K562 (cell line): ENCODE data around the gene ABCC11. TPM values are rescaled to one million over a fixed set of nuclear protein-coding genes. Genes with fewer than 3 reads are reported as not detected.

Experiments used
- ASH1L ChIP-seq: fragments of 450-650 bp; IDR thresholded peaks from 2 replicates; pipeline ENCODE4 v1.6.1; 2018; ENCODE audit warnings: borderline replicate concordance, mild to moderate bottlenecking, low read depth; ENCODE audit not compliant: partially characterized antibody
- BRD4 ChIP-seq: fragments of 200-600 bp; sonication (generic); IDR thresholded peaks from 2 replicates; pipeline ENCODE4 v1.6.1; 2017; ENCODE audit warnings: inconsistent platforms
- CEBPG ChIP-seq, 3 experiments: fragments of 200-800 bp in 1 of 3; sonication (Bioruptor generic) in 1 of 3; sonication (generic) in 1 of 3; formaldehyde crosslinking in 1 of 3; IDR thresholded peaks in 2 of 3; conservative IDR thresholded peaks in 1 of 3; 2 replicates each; pipeline versions ENCODE4 v1.6.1 to v1.8.0; 2016 to 2022; ENCODE audit warnings: missing compliant biosample characterization in 2 of 3, missing genetic modification characterization in 2 of 3, mild to moderate bottlenecking in 1 of 3, missing genetic modification reagents in 1 of 3
- EHMT2 ChIP-seq: fragments of 450-650 bp; IDR thresholded peaks from 2 replicates; pipeline ENCODE4 v1.6.1; 2018; ENCODE audit warnings: antibody characterized with exemption
- ESRRA ChIP-seq: fragments of 450-650 bp; IDR thresholded peaks from 2 replicates; pipeline ENCODE4 v1.6.1; 2014; ENCODE audit warnings: low read depth, mild to moderate bottlenecking, moderate library complexity, borderline replicate concordance
- GTF2F1 ChIP-seq: IDR thresholded peaks from 2 replicates; pipeline ENCODE4 v1.6.1; 2011; ENCODE audit warnings: low read depth, low read length, improper control_type of control experiment
- HNRNPH1 ChIP-seq: fragments of 200-400 bp; formaldehyde crosslinking; optimal IDR thresholded peaks from 2 replicates; pipeline ENCODE3; 2017; ENCODE audit warnings: low read depth, mild to moderate bottlenecking, low read length, moderate library complexity
- HNRNPL ChIP-seq: fragments of 200-400 bp; formaldehyde crosslinking; IDR thresholded peaks from 2 replicates; pipeline ENCODE4 v1.6.1; 2017; ENCODE audit warnings: low read depth, mild to moderate bottlenecking, low read length
- HNRNPLL ChIP-seq: fragments of 200-400 bp; formaldehyde crosslinking; IDR thresholded peaks from 2 replicates; pipeline ENCODE4 v1.6.1; 2017; ENCODE audit warnings: low read length, low read depth, mild to moderate bottlenecking; ENCODE audit not compliant: poor library complexity, severe bottlenecking
- PKNOX1 ChIP-seq: fragments of 450-650 bp; IDR thresholded peaks from 2 replicates; pipeline ENCODE4 v1.6.1; 2016
- SNRNP70 ChIP-seq: fragments of 200-400 bp; formaldehyde crosslinking; optimal IDR thresholded peaks from 2 replicates; pipeline ENCODE3; 2017; ENCODE audit warnings: low read depth, low read length
- SRSF9 ChIP-seq: fragments of 200-400 bp; formaldehyde crosslinking; IDR thresholded peaks from 2 replicates; pipeline ENCODE4 v1.6.1; 2017; ENCODE audit warnings: low read depth, low read length, borderline replicate concordance
- TAF9B ChIP-seq: fragments of 450-650 bp; IDR thresholded peaks from 2 replicates; pipeline ENCODE4 v1.6.1; 2018; ENCODE audit warnings: mild to moderate bottlenecking; ENCODE audit not compliant: partially characterized antibody
- TRIM25 ChIP-seq: fragments of 450-650 bp; IDR thresholded peaks from 2 replicates; pipeline ENCODE4 v1.7.0; 2016; ENCODE audit warnings: borderline replicate concordance
- ZBTB8A ChIP-seq: fragments of 450-650 bp; IDR thresholded peaks from 2 replicates; pipeline ENCODE4 v1.6.1; 2018; ENCODE audit warnings: mild to moderate bottlenecking, moderate library complexity; ENCODE audit not compliant: partially characterized antibody
- ZNF253 ChIP-seq: fragments of 250-450 bp; sonication (Bioruptor Pico); conservative IDR thresholded peaks from 2 replicates; pipeline ENCODE4 v1.6.1; 2021; ENCODE audit warnings: mild to moderate bottlenecking
- ZNF280A ChIP-seq: fragments of 450-650 bp; IDR thresholded peaks from 2 replicates; pipeline ENCODE4 v1.6.1; 2018; ENCODE audit warnings: mild to moderate bottlenecking, low read depth; ENCODE audit not compliant: partially characterized antibody
- ZNF395 ChIP-seq: fragments of 200-800 bp; sonication (Bioruptor generic); IDR thresholded peaks from 2 replicates; pipeline ENCODE4 v1.6.1; 2017; ENCODE audit warnings: missing genetic modification characterization, missing compliant biosample characterization
- ZNF766 ChIP-seq: fragments of 200-800 bp; sonication (Bioruptor generic); conservative IDR thresholded peaks from 2 replicates; pipeline ENCODE4 v1.6.1; 2016; ENCODE audit warnings: missing genetic modification characterization, missing compliant biosample characterization
- polyA plus RNA-seq, 8 experiments: library from polyadenylated mRNA; depleted of rRNA in 4 of 8; stranded (reverse) in 5 of 8; unstranded in 3 of 8; fragments of >200 nt; fragmentation: Nextera tagmentation in 2 of 8; fragmentation: Illumina TruSeq in 1 of 8; extraction: Ambion mirVana in 2 of 8; extraction: Trizol in 1 of 8; gene quantifications; 2 replicates each; pipeline versions ENCODE4 v1.2.1 to v1.2.3, GENCODE V29; 2011 to 2014; ENCODE audit warnings: inconsistent platforms in 1 of 8, missing spikeins in 1 of 8
- total RNA-seq, 7 experiments: library from RNA; depleted of rRNA in 6 of 7; stranded (reverse); fragments of >200 nt in 6 of 7; fragmentation: Illumina TruSeq in 2 of 7; extraction: Trizol in 2 of 7; gene quantifications; 2 replicates each; pipeline versions ENCODE4 v1.2.1 to v1.2.3, GENCODE V29; 2011 to 2021; ENCODE audit warnings: low replicate concordance in 1 of 7
- TF ChIP-seq, protein P1 (sequence below): fragments of 250-450 bp; sonication (Bioruptor Pico); IDR thresholded peaks from 2 replicates; pipeline ENCODE4 v1.5.1; 2021; ENCODE audit warnings: mild to moderate bottlenecking

ABCC11 gene
- total and polyA plus RNA-seq, 9 of the 15 experiments (the other 6 are each of a cell fraction or from before 2014, with no cell fraction given): 0.04 to 0.14 (median 0.04) TPM; not detected in 6

DNA sequence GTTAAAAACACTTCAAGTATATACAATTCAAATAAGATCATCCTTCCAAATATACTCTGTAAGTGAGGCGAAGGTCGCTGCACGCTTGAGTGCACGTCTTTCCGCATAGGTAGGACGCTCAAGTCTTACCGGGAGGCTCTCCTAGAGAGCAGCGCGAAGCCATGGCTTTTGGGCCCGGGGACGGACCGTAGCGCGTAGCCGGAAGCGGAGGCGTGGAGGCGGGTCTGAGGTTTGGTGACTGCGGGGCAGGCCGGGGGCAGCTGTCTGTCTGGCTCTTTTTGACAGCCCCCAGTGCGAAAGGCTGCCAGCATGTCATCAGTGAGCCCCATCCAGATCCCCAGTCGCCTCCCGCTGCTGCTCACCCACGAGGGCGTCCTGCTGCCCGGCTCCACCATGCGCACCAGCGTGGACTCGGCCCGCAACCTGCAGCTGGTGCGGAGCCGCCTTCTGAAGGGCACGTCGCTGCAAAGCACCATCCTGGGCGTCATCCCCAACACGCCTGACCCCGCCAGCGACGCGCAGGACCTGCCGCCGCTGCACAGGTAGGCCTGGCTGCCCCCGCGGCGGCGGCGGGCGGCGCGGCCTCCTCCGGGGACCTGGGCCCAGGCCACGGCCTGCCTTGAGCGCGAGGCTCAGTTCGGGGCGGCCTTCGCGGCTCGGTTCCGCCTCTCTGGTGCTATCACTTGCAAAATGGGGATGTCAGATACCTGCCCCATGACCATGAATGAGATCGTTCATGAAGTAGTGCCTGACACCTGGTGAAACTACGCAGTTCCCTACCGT lies 3.1 kb downstream of the ABCC11 start, which contains the start of gene LONP2 (continued):
- TF ChIP-seq GTF2F1 (no peak), PKNOX1 (peak; percentile 81), ESRRA (peak; percentile 63; the same call in 1 of the 2 replicates), EHMT2 (no peak), ASH1L (peak; percentile 24), HNRNPH1 (no peak), ZBTB8A (no peak), HNRNPLL (peak; percentile 52), TAF9B (peak; percentile 34), ZNF253 (CRISPR knock-in tag) (no peak), SRSF9 (no peak), TRIM25 (no peak), ZNF395 (CRISPR knock-in tag) (no peak), ZNF280A (no peak), BRD4 (no peak), ZNF766 (CRISPR knock-in tag) (no peak), SNRNP70 (no peak), HNRNPL (no peak), CEBPG (CRISPR knock-in tag; IDR thresholded peaks at IDR 0.05) (no peak), CEBPG (tag; conservative IDR thresholded peaks at IDR 0.05 in 1 of 2, IDR thresholded peaks at IDR 0.05 in 1 of 2) (no peak)
- TF ChIP-seq, protein P1, sequence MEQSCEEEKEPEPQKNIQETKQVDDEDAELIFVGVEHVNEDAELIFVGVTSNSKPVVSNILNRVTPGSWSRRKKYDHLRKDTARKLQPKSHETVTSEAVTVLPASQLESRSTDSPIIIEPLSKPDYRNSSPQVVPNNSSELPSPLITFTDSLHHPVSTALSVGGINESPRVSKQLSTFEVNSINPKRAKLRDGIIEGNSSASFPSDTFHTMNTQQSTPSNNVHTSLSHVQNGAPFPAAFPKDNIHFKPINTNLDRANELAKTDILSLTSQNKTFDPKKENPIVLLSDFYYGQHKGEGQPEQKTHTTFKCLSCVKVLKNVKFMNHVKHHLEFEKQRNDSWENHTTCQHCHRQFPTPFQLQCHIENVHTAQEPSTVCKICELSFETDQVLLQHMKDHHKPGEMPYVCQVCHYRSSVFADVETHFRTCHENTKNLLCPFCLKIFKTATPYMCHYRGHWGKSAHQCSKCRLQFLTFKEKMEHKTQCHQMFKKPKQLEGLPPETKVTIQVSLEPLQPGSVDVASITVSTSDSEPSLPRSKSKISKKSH (CRISPR knock-in tag): no peak
